HepG2 (cell line): Measurements from ENCODE around the gene SMOC1. TPM values are rescaled to one million over a fixed set of nuclear protein-coding genes. Genes with fewer than 3 reads are reported as not detected.

Source experiments
- AKAP8 ChIP-seq: sonication (generic); formaldehyde crosslinking; IDR thresholded peaks from 2 replicates; pipeline ENCODE4 v1.5.1; 2020; ENCODE audit warnings: mild to moderate bottlenecking, missing genetic modification reagents
- CREM ChIP-seq, 2 experiments: sonication (generic) in 1 of 2; formaldehyde crosslinking in 1 of 2; IDR thresholded peaks; 2 replicates each; pipeline versions ENCODE4 v1.4.0 to v1.6.1; 2016 to 2020; ENCODE audit warnings: antibody characterized with exemption in 1 of 2, mild to moderate bottlenecking in 1 of 2, missing genetic modification reagents in 1 of 2
- FOXA3 ChIP-seq: IDR thresholded peaks from 2 replicates; pipeline ENCODE4 v1.6.1; 2016; ENCODE audit warnings: missing genetic modification reagents, missing compliant biosample characterization
- NFIC ChIP-seq: IDR thresholded peaks from 2 replicates; pipeline ENCODE4 v1.6.1; 2012; ENCODE audit warnings: mild to moderate bottlenecking, low read length, inconsistent platforms
- NFKBIZ ChIP-seq: IDR thresholded peaks from 2 replicates; pipeline ENCODE4 v1.6.1; 2018; ENCODE audit warnings: missing genetic modification reagents, missing compliant biosample characterization
- NRL ChIP-seq: sonication (generic); formaldehyde crosslinking; IDR thresholded peaks from 2 replicates; pipeline ENCODE4 v1.5.0; 2020; ENCODE audit warnings: missing genetic modification reagents, mild to moderate bottlenecking, moderate library complexity, borderline replicate concordance
- POLR2AphosphoS2 ChIP-seq: IDR thresholded peaks from 2 replicates; pipeline ENCODE4 v1.6.1; 2011; ENCODE audit warnings: low read depth, low read length, improper control_type of control experiment
- RXRA ChIP-seq: sonication (generic); formaldehyde crosslinking; IDR thresholded peaks from 2 replicates; pipeline ENCODE4 v1.5.1; 2020; ENCODE audit warnings: missing genetic modification reagents
- SNAPC2 ChIP-seq: sonication (generic); formaldehyde crosslinking; IDR thresholded peaks from 2 replicates; pipeline ENCODE4 v1.8.1; 2022; ENCODE audit warnings: mild to moderate bottlenecking, missing genetic modification reagents
- TARDBP ChIP-seq: sonication (generic); formaldehyde crosslinking; IDR thresholded peaks from 2 replicates; pipeline ENCODE4 v1.8.0; 2022; ENCODE audit warnings: mild to moderate bottlenecking, missing genetic modification reagents
- ZNF225 ChIP-seq: sonication (generic); formaldehyde crosslinking; IDR thresholded peaks from 2 replicates; pipeline ENCODE4 v1.4.0; 2020; ENCODE audit warnings: mild to moderate bottlenecking, missing genetic modification reagents
- ZNF282 ChIP-seq: fragments of 450-650 bp; IDR thresholded peaks from 2 replicates; pipeline ENCODE4 v1.6.1; 2018; ENCODE audit not compliant: partially characterized antibody
- ZNF430 ChIP-seq: sonication (generic); formaldehyde crosslinking; IDR thresholded peaks from 2 replicates; pipeline ENCODE4 v1.9.0; 2021; ENCODE audit warnings: mild to moderate bottlenecking, missing genetic modification reagents
- ZNF724P ChIP-seq: sonication (generic); formaldehyde crosslinking; IDR thresholded peaks from 2 replicates; pipeline ENCODE4 v1.8.0; 2022; ENCODE audit warnings: missing genetic modification reagents, borderline replicate concordance
- ZNF775 ChIP-seq: sonication (generic); formaldehyde crosslinking; IDR thresholded peaks from 2 replicates; pipeline ENCODE4 v1.4.0; 2020; ENCODE audit warnings: missing genetic modification reagents, mild to moderate bottlenecking, moderate library complexity, borderline replicate concordance
- ZNF781 ChIP-seq: sonication (generic); formaldehyde crosslinking; IDR thresholded peaks from 2 replicates; pipeline ENCODE4 v1.5.1; 2020; ENCODE audit warnings: borderline replicate concordance, mild to moderate bottlenecking, missing genetic modification reagents; ENCODE audit errors: not compliant biosample characterization
- ZNF83 ChIP-seq: sonication (generic); formaldehyde crosslinking; IDR thresholded peaks from 2 replicates; pipeline ENCODE4 v1.4.0; 2020; ENCODE audit warnings: missing genetic modification reagents, mild to moderate bottlenecking, borderline replicate concordance
- polyA plus RNA-seq, 8 experiments: library from polyadenylated mRNA; depleted of rRNA in 3 of 8; stranded (reverse) in 7 of 8; unstranded in 1 of 8; fragments of >200 nt; fragmentation: Illumina TruSeq in 4 of 8; extraction: Trizol in 4 of 8; gene quantifications; 2 replicates each; pipeline versions ENCODE4 v1.2.1 to v1.2.3, GENCODE V29; 2011 to 2016; ENCODE audit warnings: low read depth in 4 of 8, missing spikeins in 1 of 8, mixed read lengths in 1 of 8; ENCODE audit not compliant: insufficient read depth in 1 of 8
- total RNA-seq, 5 experiments: library from RNA; depleted of rRNA; stranded (reverse); fragments of >200 nt; fragmentation: Illumina TruSeq; extraction: Trizol; gene quantifications; 2 replicates each; pipeline ENCODE4 v1.2.3, GENCODE V29; 2016; ENCODE audit warnings: low read depth in 1 of 5
- TF ChIP-seq, protein P1 (sequence below): sonication (generic); formaldehyde crosslinking; IDR thresholded peaks from 2 replicates; pipeline ENCODE4; 2020; ENCODE audit warnings: missing genetic modification reagents, mild to moderate bottlenecking, borderline replicate concordance
- TF ChIP-seq, protein P2 (sequence below): sonication (generic); formaldehyde crosslinking; IDR thresholded peaks from 2 replicates; pipeline ENCODE4 v1.8.1; 2023; ENCODE audit warnings: mild to moderate bottlenecking, inconsistent platforms, moderate library complexity, missing genetic modification reagents, borderline replicate concordance
- TF ChIP-seq, protein P3 (sequence below): IDR thresholded peaks from 2 replicates; pipeline ENCODE4 v1.6.1; 2012; ENCODE audit warnings: low read depth, low read length, improper control_type of control experiment
- TF ChIP-seq, protein P4 (sequence below): sonication (generic); formaldehyde crosslinking; IDR thresholded peaks from 2 replicates; pipeline ENCODE4 v1.8.0; 2022; ENCODE audit warnings: missing genetic modification reagents, mild to moderate bottlenecking, borderline replicate concordance
- TF ChIP-seq, protein P5 (sequence below): sonication (generic); formaldehyde crosslinking; IDR thresholded peaks from 2 replicates; pipeline ENCODE4 v1.4.0; 2020; ENCODE audit warnings: missing genetic modification reagents

The SMOC1 gene
- total and polyA plus RNA-seq, 2 of the 13 experiments (the other 11 are each of a cell fraction or from before 2014, with no cell fraction given), result 17.8 to 35.6 TPM

DNA sequence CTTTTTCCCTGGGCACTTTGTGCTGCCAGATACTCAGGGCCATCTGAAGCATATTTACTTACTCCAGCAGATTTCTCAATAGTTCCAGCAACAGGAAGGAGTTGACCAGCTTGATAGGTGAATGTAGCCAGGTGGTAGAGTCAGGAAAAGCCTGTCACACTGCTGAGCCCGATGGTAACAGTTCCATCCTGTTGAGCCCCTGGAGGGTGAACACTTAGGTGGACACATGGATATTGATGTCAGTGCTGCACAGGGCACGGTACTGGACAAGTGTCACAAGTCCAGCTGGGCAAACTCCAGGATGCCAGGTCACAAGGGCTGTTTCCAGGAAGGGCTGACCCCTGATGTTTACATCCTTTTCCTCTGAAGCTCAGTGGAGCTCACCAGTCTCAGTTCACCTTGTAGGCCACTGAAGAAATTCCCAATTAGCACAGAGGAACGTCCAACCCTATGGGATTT is 2.3 kb upstream of the SMOC1 start (continued):
- TF ChIP-seq ZNF282 (no peak), FOXA3 (peak; percentile 80), ZNF430 (CRISPR knock-in tag) (0 out of 2 replicates have a peak, but pooled peaks have one; percentile 46), SNAPC2 (CRISPR knock-in tag) (0 out of 2 replicates have a peak, but pooled peaks have one; percentile 59), NFIC (peak; percentile 20; the same call in 1 of the 2 replicates), ZNF781 (CRISPR knock-in tag) (no peak), RXRA (peak; percentile 78; the same call in 1 of the 2 replicates), POLR2AphosphoS2 (no peak), ZNF775 (CRISPR knock-in tag) (no peak), ZNF724P (no peak; the same call in 1 of the 2 replicates), NRL (CRISPR knock-in tag) (no peak), CREM (IDR thresholded peaks at IDR 0.05) (peak; percentile 31; the same call in 1 of the 2 replicates), CREM (CRISPR knock-in tag; IDR thresholded peaks at IDR 0.05) (no peak), AKAP8 (CRISPR knock-in tag) (peak; percentile 46; the same call in 1 of the 2 replicates), ZNF225 (CRISPR knock-in tag) (no peak), ZNF83 (CRISPR knock-in tag) (no peak), TARDBP (peak; percentile 80; the same call in 1 of the 2 replicates), NFKBIZ (CRISPR knock-in tag) (peak; percentile 61; the same call in 1 of the 2 replicates)
- TF ChIP-seq, protein P1, sequence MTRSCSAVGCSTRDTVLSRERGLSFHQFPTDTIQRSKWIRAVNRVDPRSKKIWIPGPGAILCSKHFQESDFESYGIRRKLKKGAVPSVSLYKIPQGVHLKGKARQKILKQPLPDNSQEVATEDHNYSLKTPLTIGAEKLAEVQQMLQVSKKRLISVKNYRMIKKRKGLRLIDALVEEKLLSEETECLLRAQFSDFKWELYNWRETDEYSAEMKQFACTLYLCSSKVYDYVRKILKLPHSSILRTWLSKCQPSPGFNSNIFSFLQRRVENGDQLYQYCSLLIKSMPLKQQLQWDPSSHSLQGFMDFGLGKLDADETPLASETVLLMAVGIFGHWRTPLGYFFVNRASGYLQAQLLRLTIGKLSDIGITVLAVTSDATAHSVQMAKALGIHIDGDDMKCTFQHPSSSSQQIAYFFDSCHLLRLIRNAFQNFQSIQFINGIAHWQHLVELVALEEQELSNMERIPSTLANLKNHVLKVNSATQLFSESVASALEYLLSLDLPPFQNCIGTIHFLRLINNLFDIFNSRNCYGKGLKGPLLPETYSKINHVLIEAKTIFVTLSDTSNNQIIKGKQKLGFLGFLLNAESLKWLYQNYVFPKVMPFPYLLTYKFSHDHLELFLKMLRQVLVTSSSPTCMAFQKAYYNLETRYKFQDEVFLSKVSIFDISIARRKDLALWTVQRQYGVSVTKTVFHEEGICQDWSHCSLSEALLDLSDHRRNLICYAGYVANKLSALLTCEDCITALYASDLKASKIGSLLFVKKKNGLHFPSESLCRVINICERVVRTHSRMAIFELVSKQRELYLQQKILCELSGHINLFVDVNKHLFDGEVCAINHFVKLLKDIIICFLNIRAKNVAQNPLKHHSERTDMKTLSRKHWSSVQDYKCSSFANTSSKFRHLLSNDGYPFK (CRISPR knock-in tag), result 0 out of 2 replicates have a peak, but pooled peaks have one; percentile 41
- TF ChIP-seq, protein P2, sequence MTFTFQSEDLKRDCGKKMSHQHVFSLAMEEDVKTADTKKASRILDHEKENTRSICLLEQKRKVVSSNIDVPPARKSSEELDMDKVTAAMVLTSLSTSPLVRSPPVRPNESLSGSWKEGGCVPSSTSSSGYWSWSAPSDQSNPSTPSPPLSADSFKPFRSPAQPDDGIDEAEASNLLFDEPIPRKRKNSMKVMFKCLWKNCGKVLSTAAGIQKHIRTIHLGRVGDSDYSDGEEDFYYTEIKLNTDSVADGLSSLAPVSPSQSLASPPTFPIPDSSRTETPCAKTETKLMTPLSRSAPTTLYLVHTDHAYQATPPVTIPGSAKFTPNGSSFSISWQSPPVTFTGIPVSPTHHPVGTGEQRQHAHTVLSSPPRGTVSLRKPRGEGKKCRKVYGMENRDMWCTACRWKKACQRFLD (CRISPR knock-in tag), result no peak
- TF ChIP-seq, protein P3, sequence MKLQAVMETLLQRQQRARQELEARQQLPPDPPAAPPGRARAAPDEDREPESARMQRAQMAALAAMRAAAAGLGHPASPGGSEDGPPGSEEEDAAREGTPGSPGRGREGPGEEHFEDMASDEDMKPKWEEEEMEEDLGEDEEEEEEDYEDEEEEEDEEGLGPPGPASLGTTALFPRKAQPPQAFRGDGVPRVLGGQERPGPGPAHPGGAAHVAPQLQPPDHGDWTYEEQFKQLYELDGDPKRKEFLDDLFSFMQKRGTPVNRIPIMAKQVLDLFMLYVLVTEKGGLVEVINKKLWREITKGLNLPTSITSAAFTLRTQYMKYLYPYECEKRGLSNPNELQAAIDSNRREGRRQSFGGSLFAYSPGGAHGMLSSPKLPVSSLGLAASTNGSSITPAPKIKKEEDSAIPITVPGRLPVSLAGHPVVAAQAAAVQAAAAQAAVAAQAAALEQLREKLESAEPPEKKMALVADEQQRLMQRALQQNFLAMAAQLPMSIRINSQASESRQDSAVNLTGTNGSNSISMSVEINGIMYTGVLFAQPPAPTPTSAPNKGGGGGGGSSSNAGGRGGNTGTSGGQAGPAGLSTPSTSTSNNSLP, result 0 out of 2 replicates have a peak, but pooled peaks have one; percentile 30
- TF ChIP-seq, protein P4, sequence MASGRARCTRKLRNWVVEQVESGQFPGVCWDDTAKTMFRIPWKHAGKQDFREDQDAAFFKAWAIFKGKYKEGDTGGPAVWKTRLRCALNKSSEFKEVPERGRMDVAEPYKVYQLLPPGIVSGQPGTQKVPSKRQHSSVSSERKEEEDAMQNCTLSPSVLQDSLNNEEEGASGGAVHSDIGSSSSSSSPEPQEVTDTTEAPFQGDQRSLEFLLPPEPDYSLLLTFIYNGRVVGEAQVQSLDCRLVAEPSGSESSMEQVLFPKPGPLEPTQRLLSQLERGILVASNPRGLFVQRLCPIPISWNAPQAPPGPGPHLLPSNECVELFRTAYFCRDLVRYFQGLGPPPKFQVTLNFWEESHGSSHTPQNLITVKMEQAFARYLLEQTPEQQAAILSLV, result 0 out of 2 replicates have a peak, but pooled peaks have one; percentile 36
- TF ChIP-seq, protein P5, sequence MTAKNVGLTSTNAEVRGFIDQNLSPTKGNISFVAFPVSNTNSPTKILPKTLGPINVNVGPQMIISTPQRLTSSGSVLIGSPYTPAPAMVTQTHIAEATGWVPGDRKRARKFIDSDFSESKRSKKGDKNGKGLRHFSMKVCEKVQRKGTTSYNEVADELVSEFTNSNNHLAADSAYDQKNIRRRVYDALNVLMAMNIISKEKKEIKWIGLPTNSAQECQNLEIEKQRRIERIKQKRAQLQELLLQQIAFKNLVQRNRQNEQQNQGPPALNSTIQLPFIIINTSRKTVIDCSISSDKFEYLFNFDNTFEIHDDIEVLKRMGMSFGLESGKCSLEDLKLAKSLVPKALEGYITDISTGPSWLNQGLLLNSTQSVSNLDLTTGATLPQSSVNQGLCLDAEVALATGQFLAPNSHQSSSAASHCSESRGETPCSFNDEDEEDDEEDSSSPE (CRISPR knock-in tag), result no peak
